Sigmoid colon (tissue), 4 donors: ENCODE measurements around the gene BRIP1.
"Not testable (repeated sequence)": the region's sequence is repeated elsewhere in the genome, so short reads cannot be mapped to it uniquely, and the experiment has no call there.

Experiments used
- CTCF ChIP-seq, 4 experiments: fragments of 450-650 bp in 3 of 4; fragments of 200-600 bp in 1 of 4; IDR thresholded peaks; one replicate each; pipeline ENCODE4 v1.5.1; 2016 to 2019; ENCODE audit warnings: antibody characterized with exemption in 4 of 4, mild to moderate bottlenecking in 3 of 4, moderate library complexity in 2 of 4
- EP300 ChIP-seq, 4 donors: sonication (generic); formaldehyde crosslinking; IDR thresholded peaks; one replicate each; pipeline ENCODE4 v1.6.1; 2017; ENCODE audit warnings: antibody characterized with exemption in 4 of 4
- POLR2A ChIP-seq, 2 donors: fragments of 450-650 bp; IDR thresholded peaks; one replicate each; pipeline ENCODE4 v1.6.1; 2016; ENCODE audit warnings: antibody characterized with exemption in 2 of 2, mild to moderate bottlenecking in 2 of 2, moderate library complexity in 2 of 2
- POLR2AphosphoS5 ChIP-seq, 4 donors: sonication (generic); formaldehyde crosslinking; IDR thresholded peaks; one replicate each; pipeline ENCODE4 v1.6.1; 2017; ENCODE audit warnings: antibody characterized with exemption in 4 of 4

GRCh38 chr17:61666406-61667088 is 196.8 kb downstream of the BRIP1 start:
- not testable (repeated sequence) for TF ChIP-seq CTCF, POLR2AphosphoS5, POLR2A, EP300 (IDR thresholded peaks at IDR 0.05)
